ENCODE data around the gene CDK14.

- TF ChIP-seq POLR2A (IDR thresholded peaks at IDR 0.05), result no peak
- TF ChIP-seq, protein P1, sequence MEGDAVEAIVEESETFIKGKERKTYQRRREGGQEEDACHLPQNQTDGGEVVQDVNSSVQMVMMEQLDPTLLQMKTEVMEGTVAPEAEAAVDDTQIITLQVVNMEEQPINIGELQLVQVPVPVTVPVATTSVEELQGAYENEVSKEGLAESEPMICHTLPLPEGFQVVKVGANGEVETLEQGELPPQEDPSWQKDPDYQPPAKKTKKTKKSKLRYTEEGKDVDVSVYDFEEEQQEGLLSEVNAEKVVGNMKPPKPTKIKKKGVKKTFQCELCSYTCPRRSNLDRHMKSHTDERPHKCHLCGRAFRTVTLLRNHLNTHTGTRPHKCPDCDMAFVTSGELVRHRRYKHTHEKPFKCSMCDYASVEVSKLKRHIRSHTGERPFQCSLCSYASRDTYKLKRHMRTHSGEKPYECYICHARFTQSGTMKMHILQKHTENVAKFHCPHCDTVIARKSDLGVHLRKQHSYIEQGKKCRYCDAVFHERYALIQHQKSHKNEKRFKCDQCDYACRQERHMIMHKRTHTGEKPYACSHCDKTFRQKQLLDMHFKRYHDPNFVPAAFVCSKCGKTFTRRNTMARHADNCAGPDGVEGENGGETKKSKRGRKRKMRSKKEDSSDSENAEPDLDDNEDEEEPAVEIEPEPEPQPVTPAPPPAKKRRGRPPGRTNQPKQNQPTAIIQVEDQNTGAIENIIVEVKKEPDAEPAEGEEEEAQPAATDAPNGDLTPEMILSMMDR (IDR thresholded peaks at IDR 0.05), result no peak
- TF ChIP-seq POLR2AphosphoS5 (IDR thresholded peaks at IDR 0.05), result no peak
- TF ChIP-seq EP300 (IDR thresholded peaks at IDR 0.05), result no peak
Measured at GRCh38 chr7:91019686-91020385, 423.7 kb downstream of the CDK14 start.

All from stomach (tissue), 4 donors.